ENCODE results near the gene S100A7A. TPM values are rescaled to one million over a fixed set of nuclear protein-coding genes. Genes with fewer than 3 reads are reported as not detected.

The S100A7A gene
- total RNA-seq, 1 experiment from 2014 or later, result not detected

- peak in 1 of 2 experiments; percentile 46 for DNase-seq
- Histone ChIP-seq H3K79me2 (ENCODE audit: low read depth) (no peaks in the 10 kb centered on the region), H3K36me3 (ENCODE audit: low read depth) (no peaks in the 10 kb centered on the region), H3K9me3 (ENCODE audit: insufficient read depth, low read depth) (no peaks in the 10 kb centered on the region), H3K4me1 (replicated peaks; ENCODE audit: insufficient read depth) (peaks cover 76% of the 10 kb centered on the region), H3K27ac (no peak overlapping the region), H2AFZ (no peak overlapping the region), H3F3A (ENCODE audit: insufficient read depth, low read depth) (peaks cover 21% of the 10 kb centered on the region; the same call in 1 of the 2 replicates), H4K20me1 (ENCODE audit: insufficient read depth) (no peaks in the 10 kb centered on the region), H3K4me2 (no peak overlapping the region), H3K27me3 (ENCODE audit: insufficient read depth, low read depth) (no peaks in the 10 kb centered on the region), H3K4me3 (no peak overlapping the region), H3K9me2 (ENCODE audit: insufficient read depth) (no peaks in the 10 kb centered on the region)
- CTCF ChIA-PET, result no interaction called here
- TF ChIP-seq CTCF (conservative IDR thresholded peaks at IDR 0.05) (no peak), EZH2 (IDR thresholded peaks at IDR 0.05; ENCODE audit: low read depth) (no peak)
- intact Hi-C loops (cut with micrococcal nuclease; ENCODE audit: unreplicated experiment), result no loop called here
- POLR2A ChIA-PET (ENCODE audit: unreplicated experiment), result no interaction called here
- BruUV-seq (replicated peaks), result no TSS peak
These were observed 46.2 kb upstream of the S100A7A start for GRCh38 chr1:153370146-153370545.

GRCh38 chr1:153371231-153371630, 45.1 kb upstream of the S100A7A start:
- Histone ChIP-seq H3K36me3 (ENCODE audit: low read depth) (no peaks in the 10 kb centered on the region), H4K20me1 (ENCODE audit: insufficient read depth) (no peaks in the 10 kb centered on the region), H3F3A (ENCODE audit: insufficient read depth, low read depth) (peaks cover 21% of the 10 kb centered on the region; the same call in 1 of the 2 replicates), H3K4me1 (replicated peaks; ENCODE audit: insufficient read depth) (peaks cover 78% of the 10 kb centered on the region), H3K4me3 (no peak overlapping the region), H3K4me2 (peak overlapping the region; percentile 8; the same call in 1 of the 2 replicates), H3K79me2 (ENCODE audit: low read depth) (no peaks in the 10 kb centered on the region), H3K27me3 (ENCODE audit: insufficient read depth, low read depth) (no peaks in the 10 kb centered on the region), H3K9me2 (ENCODE audit: insufficient read depth) (no peaks in the 10 kb centered on the region), H3K9me3 (ENCODE audit: insufficient read depth, low read depth) (no peaks in the 10 kb centered on the region), H2AFZ (peak overlapping the region; percentile 48; the same call in 1 of the 2 replicates), H3K27ac (peak overlapping the region; percentile 37)
- POLR2A ChIA-PET (ENCODE audit: unreplicated experiment), result no interaction called here
- CTCF ChIA-PET, result no interaction called here
- intact Hi-C loops (cut with micrococcal nuclease; ENCODE audit: unreplicated experiment), result no loop called here
- DNase-seq, result peak in 1 of 2 experiments; percentile 49
- no TSS peak for BruUV-seq (replicated peaks)
- no peak for TF ChIP-seq CTCF (conservative IDR thresholded peaks at IDR 0.05)
- no peak for TF ChIP-seq EZH2 (IDR thresholded peaks at IDR 0.05; ENCODE audit: low read depth)

- H4K20me1 ChIP-seq (ENCODE audit: insufficient read depth), result no peaks in the 10 kb centered on the region
- no peak overlapping the region for H2AFZ ChIP-seq
- peaks cover 33% of the 10 kb centered on the region; the same call in 1 of the 2 replicates for H3F3A ChIP-seq (ENCODE audit: insufficient read depth, low read depth)
- H3K9me3 ChIP-seq (ENCODE audit: insufficient read depth, low read depth), result no peaks in the 10 kb centered on the region
- no peaks in the 10 kb centered on the region for H3K36me3 ChIP-seq (ENCODE audit: low read depth)
- H3K27ac ChIP-seq, result no peak overlapping the region
- H3K4me1 ChIP-seq (replicated peaks; ENCODE audit: insufficient read depth), result peaks cover 79% of the 10 kb centered on the region
- intact Hi-C loops (cut with micrococcal nuclease; ENCODE audit: unreplicated experiment), result no loop called here
- no peak overlapping the region for H3K4me2 ChIP-seq
- CTCF ChIA-PET, result no interaction called here
- no peaks in the 10 kb centered on the region for H3K27me3 ChIP-seq (ENCODE audit: insufficient read depth, low read depth)
- POLR2A ChIA-PET (ENCODE audit: unreplicated experiment), result no interaction called here
- no peak for DNase-seq
- no peaks in the 10 kb centered on the region for H3K79me2 ChIP-seq (ENCODE audit: low read depth)
- H3K9me2 ChIP-seq (ENCODE audit: insufficient read depth), result no peaks in the 10 kb centered on the region
- TF ChIP-seq CTCF (conservative IDR thresholded peaks at IDR 0.05) (no peak), EZH2 (IDR thresholded peaks at IDR 0.05; ENCODE audit: low read depth) (no peak)
- no peak overlapping the region for H3K4me3 ChIP-seq
- no TSS peak for BruUV-seq (replicated peaks)
These were observed 43.7 kb upstream of the S100A7A start for GRCh38 chr1:153372571-153372970.

Measured in PC-9 (cell line).